Left lung (tissue), 10 donors: Measurements from ENCODE around the gene ATP6V1F. TPM values are rescaled to one million over a fixed set of nuclear protein-coding genes. Genes with fewer than 3 reads are reported as not detected.

ENCODE experiments used
- ATAC-seq: fragments of 200-7000 bp; cut with Tn5 transposase; one replicate; pipeline ENCODE4 v1.9.1; 2020; ENCODE audit warnings: moderate library complexity
- DNase-seq, 4 donors: peaks; one replicate each; pipeline ENCODE4 v3.0.0-alpha.2; 2013 to 2020
- H3K27ac ChIP-seq, 2 donors: fragments of 200-600 bp; sonication (generic) in 1 of 2; one replicate each; pipeline versions ENCODE4 v1.5.0 to v1.8.0; 2020 to 2021
- H3K27me3 ChIP-seq, 2 donors: fragments of 200-600 bp; sonication (generic) in 1 of 2; one replicate each; pipeline versions ENCODE4 v1.5.0 to v1.8.0; 2020 to 2021
- H3K36me3 ChIP-seq, 2 donors: fragments of 200-600 bp; sonication (generic) in 1 of 2; one replicate each; pipeline versions ENCODE4 v1.5.0 to v1.8.0; 2020 to 2021
- H3K4me1 ChIP-seq, 2 donors: fragments of 200-600 bp; one replicate each; pipeline ENCODE4 v1.8.0; 2021
- H3K4me3 ChIP-seq, 2 donors: fragments of 200-600 bp; sonication (generic) in 1 of 2; one replicate each; pipeline versions ENCODE4 v1.5.0 to v1.8.0; 2020 to 2021; ENCODE audit warnings: mild to moderate bottlenecking in 1 of 2
- H3K9me3 ChIP-seq, 2 donors: fragments of 200-600 bp; sonication (generic) in 1 of 2; one replicate each; pipeline versions ENCODE4 v1.5.0 to v1.8.0; 2020 to 2021
- CTCF ChIP-seq, 2 donors: fragments of 200-600 bp; sonication (generic) in 1 of 2; IDR thresholded peaks; one replicate each; pipeline versions ENCODE4 v1.5.0 to v1.8.0; 2021; ENCODE audit warnings: antibody characterized with exemption in 2 of 2
- intact Hi-C, 2 donors: fragments of 100-400 bp; cut with DNase I; formaldehyde crosslinking; loops; one replicate each; pipeline versions ENCODE4 v1.11.2 to v1.14.2; 2022
- polyA plus RNA-seq, 6 donors: library from polyadenylated mRNA; unstranded; fragments of 120-200 nt; gene quantifications; one replicate each; pipeline ENCODE4 v1.2.1, GENCODE V29; 2013; ENCODE audit not compliant: insufficient read length in 6 of 6
- total RNA-seq, 2 donors: library from RNA; stranded (reverse); fragmentation: NEBNext Ultra II Directional; extraction: Animal tissue kit (Norgen Biotek cat#: 25700); gene quantifications; one replicate each; pipeline ENCODE4 v1.2.1, GENCODE V29; 2021
- donor health status: DM: no; HTN: yes; CAD: no.
- donor health status: DM: no; HTN: no; CAD: no.

ATP6V1F gene
- total and polyA plus RNA-seq, 8 donors: 106 to 200 (median 111) TPM

GRCh38 chr7:128908750-128909624, 46.3 kb downstream of the ATP6V1F start:
- no peak for TF ChIP-seq CTCF (IDR thresholded peaks at IDR 0.05)
- Histone ChIP-seq H3K27ac (no peak overlapping the region), H3K4me1 (peaks cover 6 to 9% of the 10 kb centered on the region in 2 donors), H3K9me3 (no peaks in the 10 kb centered on the region), H3K4me3 (no peak overlapping the region), H3K27me3 (peaks cover 19 to 79% of the 10 kb centered on the region in 2 donors), H3K36me3 (no peaks in the 10 kb centered on the region)
- no peak for ATAC-seq
- intact Hi-C loops: no loop called here
- DNase-seq: no peak

DNA sequence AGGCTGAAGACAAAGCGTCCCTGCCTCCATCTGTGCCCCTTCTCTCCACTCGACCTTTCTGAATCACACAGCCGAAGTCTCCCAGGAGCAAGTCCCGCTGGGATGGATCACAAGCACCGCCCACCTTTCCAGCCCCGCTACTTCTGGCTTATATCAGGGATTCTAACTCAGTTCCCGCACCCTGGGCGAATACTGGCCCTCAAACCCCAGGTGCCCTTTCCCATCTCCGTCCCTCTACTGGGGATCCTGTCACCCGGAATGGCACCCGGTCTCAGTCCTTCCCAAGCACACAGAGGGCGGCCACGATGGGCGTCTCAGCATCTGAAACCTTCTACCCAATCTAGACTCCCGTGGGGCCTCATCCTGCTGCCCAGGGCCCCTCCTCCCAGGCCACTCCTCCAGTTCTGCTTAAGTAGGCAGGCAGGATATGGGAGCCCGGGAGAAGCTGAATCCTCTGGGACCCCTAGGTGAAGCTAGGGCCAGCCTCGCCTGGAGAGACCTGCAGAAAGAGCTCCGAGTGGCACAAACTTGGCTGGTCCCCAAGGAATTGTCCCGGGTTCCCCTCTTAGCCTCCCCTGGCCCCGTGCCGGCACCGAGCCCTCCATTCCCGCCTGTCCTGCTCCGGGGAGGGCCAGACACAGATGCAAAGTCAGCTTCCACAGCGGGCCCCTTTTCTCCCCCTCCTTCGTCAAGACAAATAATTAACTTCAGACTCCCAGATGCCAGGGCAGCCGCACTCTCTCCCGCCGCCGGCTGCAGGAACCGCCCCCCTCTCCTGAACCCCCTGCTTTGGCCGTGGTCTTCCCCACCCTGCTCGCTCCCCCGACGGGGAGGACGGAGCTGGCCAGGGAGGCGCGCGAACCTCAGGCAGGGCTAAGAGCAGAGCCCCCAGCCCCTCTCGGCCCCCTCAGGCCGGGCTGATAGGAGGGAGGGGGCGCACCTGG, 47.2 kb downstream of the ATP6V1F start:
- Histone ChIP-seq H3K4me1 (peaks cover 6 to 12% of the 10 kb centered on the region in 2 donors), H3K4me3 (peak overlapping the region in 1 of 2 donors; percentile 13), H3K27ac (no peak overlapping the region), H3K27me3 (peaks cover 28 to 82% of the 10 kb centered on the region in 2 donors), H3K36me3 (no peaks in the 10 kb centered on the region), H3K9me3 (no peaks in the 10 kb centered on the region)
- no peak for TF ChIP-seq CTCF (IDR thresholded peaks at IDR 0.05)
- DNase-seq: peak in 1 of 4 donors; percentile 68
- peak; percentile 50 for ATAC-seq
- intact Hi-C loops: no loop called here

DNA sequence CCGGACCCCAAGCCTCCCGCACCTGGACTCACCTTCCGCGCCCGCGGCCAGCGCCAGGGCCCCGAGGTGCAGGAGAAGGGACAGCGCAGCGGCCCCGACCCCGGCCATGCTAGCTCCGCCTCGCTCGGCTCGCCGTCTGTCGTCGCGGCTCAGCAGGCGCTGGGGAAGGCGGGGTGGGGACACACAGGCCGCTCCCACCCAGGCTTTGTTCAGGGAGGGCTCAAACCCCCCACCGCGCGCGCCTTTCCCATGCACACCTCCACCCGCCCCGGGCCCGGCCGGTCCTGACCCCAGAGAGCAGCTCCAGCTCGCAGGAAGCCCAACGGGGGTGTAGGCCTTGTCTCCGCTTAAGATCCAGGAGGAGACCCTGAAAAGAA, 47.9 kb downstream of the ATP6V1F start, which contains the start of gene KCP:
KCP (minus strand) TSS at position 141 of the 377 bp plus-strand sequence; CDS start at position 108, 33 bp downstream.
- Histone ChIP-seq H3K27ac (no peak within 1 kb of the TSS), H3K4me1 (peaks cover 6 to 17% of the 10 kb centered on the region in 2 donors), H3K27me3 (peaks cover 35 to 89% of the 10 kb centered on the region in 2 donors), H3K9me3 (no peaks in the 10 kb centered on the region), H3K4me3 (peak within 1 kb of the TSS in 1 of 2 donors; percentile 13), H3K36me3 (no peaks in the 10 kb centered on the region)
- TF ChIP-seq CTCF (IDR thresholded peaks at IDR 0.05): no peak
- ATAC-seq (peak; percentile 12), DNase-seq (no peak)
- intact Hi-C loops: no loop called here

- no peak for TF ChIP-seq CTCF (IDR thresholded peaks at IDR 0.05)
- no peaks in the 10 kb centered on the region for H3K36me3 ChIP-seq
- DNase-seq: peak in 1 of 4 donors; percentile 64
- peaks cover 44 to 91% of the 10 kb centered on the region in 2 donors for H3K27me3 ChIP-seq
- peaks cover 6 to 22% of the 10 kb centered on the region in 2 donors for H3K4me1 ChIP-seq
- ATAC-seq: no peak
- intact Hi-C loops: no loop called here
- H3K4me3 ChIP-seq: no peak overlapping the region
- H3K27ac ChIP-seq: no peak overlapping the region
- no peaks in the 10 kb centered on the region for H3K9me3 ChIP-seq
Measured at GRCh38 chr7:128911423-128912031, 48.9 kb downstream of the ATP6V1F start.
